Measurements from ENCODE around the gene IL1RL1.

IL1RL1 gene

GRCh38 chr2:102337012-102337411 is 25.6 kb downstream of the IL1RL1 start:
- DNase-seq (ENCODE audit: low read depth), result no peak

- DNase-seq (ENCODE audit: low read depth), result no peak
Measured at GRCh38 chr2:102337481-102338386, 26.4 kb downstream of the IL1RL1 start.

- DNase-seq (ENCODE audit: low read depth), result no peak
Measured at GRCh38 chr2:102340778-102341177, 29.4 kb downstream of the IL1RL1 start.

GRCh38 chr2:102342888-102343287 is 31.5 kb downstream of the IL1RL1 start:
- no peak for DNase-seq (ENCODE audit: low read depth)

- no peak for DNase-seq (ENCODE audit: low read depth)
Measured at GRCh38 chr2:102344397-102344796, 33.0 kb downstream of the IL1RL1 start.

GRCh38 chr2:102345329-102345920 is 34.1 kb downstream of the IL1RL1 start:
- no peak for DNase-seq (ENCODE audit: low read depth)

GRCh38 chr2:102346381-102347130 is 35.2 kb downstream of the IL1RL1 start:
- no peak for DNase-seq (ENCODE audit: low read depth)

GRCh38 chr2:102350137-102350793 is 38.9 kb downstream of the IL1RL1 start:
- no peak for DNase-seq (ENCODE audit: low read depth)

- DNase-seq (ENCODE audit: low read depth), result peak; percentile 23
Measured at GRCh38 chr2:102355526-102356380, 44.4 kb downstream of the IL1RL1 start, which contains the start of gene IL18R1. TSS of gene IL18R1 (plus strand) at chr2:102355796. CDS start at chr2:102362661, 6,865 bp downstream.

GRCh38 chr2:102356381-102356712 is 45.0 kb downstream of the IL1RL1 start:
- DNase-seq (ENCODE audit: low read depth), result no peak

GRCh38 chr2:102356741-102357140 is 45.4 kb downstream of the IL1RL1 start:
- no peak for DNase-seq (ENCODE audit: low read depth)

GRCh38 chr2:102357937-102358336 is 46.6 kb downstream of the IL1RL1 start:
- no peak for DNase-seq (ENCODE audit: low read depth)

- DNase-seq (ENCODE audit: low read depth), result no peak
Measured at GRCh38 chr2:102358496-102358895, 47.1 kb downstream of the IL1RL1 start.

GRCh38 chr2:102359527-102359926 is 48.2 kb downstream of the IL1RL1 start:
- DNase-seq (ENCODE audit: low read depth), result no peak

- no peak for DNase-seq (ENCODE audit: low read depth)
Measured at GRCh38 chr2:102361632-102362241, 50.4 kb downstream of the IL1RL1 start.

- DNase-seq (ENCODE audit: low read depth), result no peak
Measured at GRCh38 chr2:102365763-102366162, 54.4 kb downstream of the IL1RL1 start.

- no peak for DNase-seq (ENCODE audit: low read depth)
Measured at GRCh38 chr2:102366406-102367112, 55.2 kb downstream of the IL1RL1 start.

- no peak for DNase-seq (ENCODE audit: low read depth)
Measured at GRCh38 chr2:102367331-102367971, 56.1 kb downstream of the IL1RL1 start.

- no peak for DNase-seq (ENCODE audit: low read depth)
Measured at GRCh38 chr2:102368461-102369109, 57.2 kb downstream of the IL1RL1 start.

All from HS-27A (cell line).